Heart left ventricle (tissue), 16 donors: ENCODE results near the gene CEACAM21. TPM values are rescaled to one million over a fixed set of nuclear protein-coding genes. Genes with fewer than 3 reads are reported as not detected.

Experiments
- ATAC-seq, 4 donors: fragments of 200-7000 bp; cut with Tn5 transposase; one replicate each; pipeline ENCODE4 v1.9.1; 2020 to 2022; ENCODE audit warnings: moderate library complexity in 4 of 4, mild to moderate bottlenecking in 3 of 4, moderate number of reproducible peaks in 1 of 4
- DNase-seq, 5 donors: peaks; one replicate each; pipeline ENCODE4 v3.0.0-alpha.2; 2020
- H3K27ac ChIP-seq, 12 donors: fragments of 200-600 bp; sonication (generic) in 4 of 12; one replicate each; pipeline versions ENCODE4 v1.5.0 to v1.8.0; 2016 to 2022; ENCODE audit warnings: mild to moderate bottlenecking in 2 of 12
- H3K27me3 ChIP-seq, 9 donors: fragments of 200-600 bp; sonication (generic) in 2 of 9; one replicate each; pipeline versions ENCODE4 v1.5.1 to v1.8.0; 2016 to 2022; ENCODE audit warnings: mild to moderate bottlenecking in 3 of 9
- H3K36me3 ChIP-seq, 9 donors: fragments of 200-600 bp; sonication (generic) in 2 of 9; one replicate each; pipeline versions ENCODE4 v1.5.0 to v1.8.0; 2018 to 2022; ENCODE audit warnings: mild to moderate bottlenecking in 2 of 9
- H3K4me1 ChIP-seq, 12 donors: fragments of 200-600 bp; sonication (generic) in 4 of 12; one replicate each; pipeline versions ENCODE4 v1.5.0 to v1.8.0; 2016 to 2022; ENCODE audit warnings: mild to moderate bottlenecking in 3 of 12
- H3K4me3 ChIP-seq, 12 donors: fragments of 200-600 bp; sonication (generic) in 4 of 12; one replicate each; pipeline versions ENCODE4 v1.5.0 to v1.8.0; 2017 to 2022; ENCODE audit warnings: mild to moderate bottlenecking in 9 of 12, moderate library complexity in 4 of 12
- H3K9me3 ChIP-seq, 12 donors: fragments of 200-600 bp; sonication (generic) in 4 of 12; one replicate each; pipeline versions ENCODE4 v1.5.0 to v1.8.0; 2016 to 2022; ENCODE audit warnings: mild to moderate bottlenecking in 1 of 12
- POLR2A ChIP-seq, 2 donors: fragments of 450-650 bp; IDR thresholded peaks; one replicate each; pipeline ENCODE4 v1.6.1; 2017; ENCODE audit warnings: antibody characterized with exemption in 2 of 2, mild to moderate bottlenecking in 2 of 2, moderate library complexity in 2 of 2
- WGBS, 4 donors: extraction: QIAGEN DNeasy Blood & Tissue Kit in 2 of 4; methylation state at CpG; one replicate each; pipeline versions ENCODE4 v1.1.5 to v1.1.7; 2013 to 2018; 5-methylcytosine and 5-hydroxymethylcytosine counted together
- intact Hi-C, 10 donors: fragments of 100-400 bp; cut with DNase I; formaldehyde crosslinking; loops; one replicate each; pipeline versions ENCODE4 v1.11.1 to v1.14.2; 2022
- polyA plus RNA-seq, 2 donors: library from polyadenylated mRNA; stranded (reverse); fragments of 200-250 nt; gene quantifications; one replicate each; pipeline ENCODE4 v1.2.3, GENCODE V29; 2013
- total RNA-seq, 9 donors: library from RNA; depleted of rRNA in 2 of 9; stranded (reverse); fragments of >200 nt in 2 of 9; fragmentation: NEBNext Ultra II Directional in 3 of 9; extraction: Animal tissue kit (Norgen Biotek cat#: 25700) in 3 of 9; gene quantifications; one replicate each; pipeline versions ENCODE4 v1.1.0 to v1.2.4, GENCODE V29; 2016 to 2023
- TF ChIP-seq, protein P1 (sequence below), 12 donors: fragments of 200-600 bp; sonication (generic) in 4 of 12; IDR thresholded peaks; one replicate each; pipeline versions ENCODE4 v1.5.0 to v1.8.0; 2018 to 2022; ENCODE audit warnings: antibody characterized with exemption in 12 of 12, mild to moderate bottlenecking in 5 of 12
- donor health status: ischemic (EF 13 %, LVEDD 7.1; RV severe dilation, severe dysfunction).
- donor health status: healthy with polysubstance abuse.
- donor health status: DM: no; HTN: yes; CAD: no.
- donor health status: DM: no; HTN: no; CAD: no.
- donor health status: ischemic (EF 25% LVEDD 6.9; RV normal size, moderate dysfunction).
- donor health status: ischemic (EF 25% LVEDD 5.7; RV mildly dilated, moderate dysfunction).
- donor health status: healthy.
- donor health status: DM: yes; HTN: yes; CAD: no.
- donor health status: ischemic (EF 35%, LVEDD 5.7; RV mildly dilated, moderate dysfunction).
- donor health status: nonischemic (EF 11% LVEDD 7.7; RV severe dilation, severe dysfunction).
- donor health status: DM: yes; HTN: yes; CAD: no.
- donor health status: PGD.
- donor health status: ischemic (EF 29% LVEDD 5.4; RV normal size, mild dysfunction).
- donor health status: nonischemic (EF 23%, LVEDD 6.1; RV moderate dilation, normal function).

Gene CEACAM21
- total and polyA plus RNA-seq, 11 donors = 0.27 to 5.7 (median 0.56) TPM; not detected in 2

DNA sequence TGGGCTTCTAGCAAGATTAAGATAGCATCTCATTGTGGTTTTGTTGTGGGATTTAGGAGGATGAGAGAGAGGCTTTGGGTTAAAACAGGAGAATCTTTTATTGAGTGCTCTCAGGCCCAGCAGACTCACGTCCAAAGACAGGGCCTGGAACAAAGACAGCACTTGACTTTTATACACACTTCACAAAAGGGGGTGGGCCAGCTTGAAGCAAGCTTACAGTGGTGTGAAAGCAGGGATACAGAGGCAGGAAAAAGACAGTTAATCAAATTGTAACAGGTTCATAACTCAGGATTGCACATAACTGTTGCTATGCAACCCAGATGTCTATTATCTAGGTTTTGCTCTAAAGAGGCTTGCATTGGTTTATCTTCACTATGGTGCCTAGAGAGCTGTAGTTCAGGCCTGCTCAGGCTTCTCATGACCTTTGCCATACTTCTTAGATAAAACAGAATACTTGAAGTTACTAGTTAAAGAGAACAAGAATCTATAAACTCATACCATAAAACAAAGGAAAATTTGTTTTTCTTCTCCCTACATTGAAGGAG lies 42.2 kb upstream of the CEACAM21 start:
- H3K27me3 ChIP-seq = no peaks in the 10 kb centered on the region
- peak overlapping the region in 1 of 12 donors; percentile 69 for H3K27ac ChIP-seq
- peaks cover 0 to 63% (median 11%) of the 10 kb centered on the region in 12 donors for H3K4me1 ChIP-seq
- H3K9me3 ChIP-seq = peaks cover 0 to 27% (median 6%) of the 10 kb centered on the region in 12 donors
- DNase-seq (no peak), ATAC-seq (no peak)
- intact Hi-C loops = no loop called here
- TF ChIP-seq, protein P1, sequence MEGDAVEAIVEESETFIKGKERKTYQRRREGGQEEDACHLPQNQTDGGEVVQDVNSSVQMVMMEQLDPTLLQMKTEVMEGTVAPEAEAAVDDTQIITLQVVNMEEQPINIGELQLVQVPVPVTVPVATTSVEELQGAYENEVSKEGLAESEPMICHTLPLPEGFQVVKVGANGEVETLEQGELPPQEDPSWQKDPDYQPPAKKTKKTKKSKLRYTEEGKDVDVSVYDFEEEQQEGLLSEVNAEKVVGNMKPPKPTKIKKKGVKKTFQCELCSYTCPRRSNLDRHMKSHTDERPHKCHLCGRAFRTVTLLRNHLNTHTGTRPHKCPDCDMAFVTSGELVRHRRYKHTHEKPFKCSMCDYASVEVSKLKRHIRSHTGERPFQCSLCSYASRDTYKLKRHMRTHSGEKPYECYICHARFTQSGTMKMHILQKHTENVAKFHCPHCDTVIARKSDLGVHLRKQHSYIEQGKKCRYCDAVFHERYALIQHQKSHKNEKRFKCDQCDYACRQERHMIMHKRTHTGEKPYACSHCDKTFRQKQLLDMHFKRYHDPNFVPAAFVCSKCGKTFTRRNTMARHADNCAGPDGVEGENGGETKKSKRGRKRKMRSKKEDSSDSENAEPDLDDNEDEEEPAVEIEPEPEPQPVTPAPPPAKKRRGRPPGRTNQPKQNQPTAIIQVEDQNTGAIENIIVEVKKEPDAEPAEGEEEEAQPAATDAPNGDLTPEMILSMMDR (IDR thresholded peaks at IDR 0.05) = no peak
- no peak for TF ChIP-seq POLR2A (IDR thresholded peaks at IDR 0.05)
- 23 to 50% (median 23%) methylated on average over 1 of the region's 1 CpG for WGBS, 4 donors
- H3K36me3 ChIP-seq = no peaks in the 10 kb centered on the region
- no peak overlapping the region for H3K4me3 ChIP-seq

DNA sequence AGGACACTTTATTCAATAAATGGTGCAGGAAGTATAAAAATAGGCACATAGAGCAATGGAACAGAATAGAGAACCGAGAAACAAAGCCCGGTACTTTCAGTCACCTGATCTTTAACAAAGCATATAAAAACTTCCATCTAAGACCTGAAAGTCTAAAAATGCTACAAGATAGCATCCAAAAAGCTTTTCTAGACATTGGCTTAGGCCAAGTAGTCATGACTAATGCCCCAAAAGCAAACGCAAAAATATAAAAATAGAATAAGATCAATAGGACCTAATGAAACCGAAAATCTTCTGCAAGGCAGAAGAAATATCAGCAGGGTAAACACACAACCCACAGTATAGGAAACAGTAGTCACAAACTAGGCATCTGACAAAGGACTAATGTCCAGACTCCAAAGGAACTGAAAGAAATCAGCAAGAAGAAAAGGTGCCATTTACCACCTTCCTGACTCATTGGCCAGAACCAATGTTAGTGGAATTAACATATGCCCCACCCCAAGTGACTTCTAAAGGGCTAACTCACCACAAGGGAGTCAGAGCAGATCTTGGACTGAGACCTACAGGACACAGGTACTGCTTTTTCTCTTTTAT lies 40.8 kb upstream of the CEACAM21 start:
- H3K27me3 ChIP-seq = peaks cover 0 to 3% (median 0%) of the 10 kb centered on the region in 9 donors
- peaks cover 0 to 13% (median 4%) of the 10 kb centered on the region in 12 donors for H3K9me3 ChIP-seq
- no peak for TF ChIP-seq POLR2A (IDR thresholded peaks at IDR 0.05)
- TF ChIP-seq, protein P1 (IDR thresholded peaks at IDR 0.05) = no peak
- no peaks in the 10 kb centered on the region for H3K36me3 ChIP-seq
- no peak for DNase-seq
- intact Hi-C loops = loop anchor here in 2 of 10 donors (5.0 kb wide), 1 partner anchor 83 kb away; no protein-coding TSS in a partner anchor
- WGBS, 4 donors = 47 to 59% (median 50%) methylated on average over 4 of the region's 4 CpGs
- peak overlapping the region in 6 of 12 donors; percentile 22 to 69 (median 42) for H3K27ac ChIP-seq
- no peak overlapping the region for H3K4me3 ChIP-seq
- no peak for ATAC-seq
- peaks cover 0 to 56% (median 11%) of the 10 kb centered on the region in 12 donors for H3K4me1 ChIP-seq

DNA sequence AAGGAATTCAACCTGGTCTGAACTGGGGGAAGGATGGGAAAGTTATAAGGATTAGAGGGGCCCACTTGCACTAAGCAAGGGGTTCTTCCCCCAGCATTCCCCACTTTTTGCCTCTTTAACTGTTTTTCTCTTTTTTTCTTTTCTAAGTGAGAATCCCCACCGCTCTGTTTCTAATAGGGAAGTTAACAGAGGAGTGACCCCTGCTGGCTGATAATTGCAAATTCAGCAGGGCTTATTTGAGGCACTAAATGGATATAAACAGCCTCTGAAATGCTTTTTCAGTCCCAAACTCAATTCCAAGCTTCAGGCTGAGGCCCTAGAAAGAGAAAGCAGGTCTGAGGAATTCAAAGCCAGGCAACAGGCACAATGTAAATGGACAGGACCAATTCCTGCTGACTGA lies 38.2 kb upstream of the CEACAM21 start:
- Histone ChIP-seq H3K27ac (no peak overlapping the region), H3K4me1 (peaks cover 0 to 31% (median 4%) of the 10 kb centered on the region in 12 donors), H3K9me3 (peaks cover 0 to 5% (median 0%) of the 10 kb centered on the region in 12 donors), H3K27me3 (peaks cover 0 to 11% (median 0%) of the 10 kb centered on the region in 9 donors), H3K4me3 (no peak overlapping the region), H3K36me3 (no peaks in the 10 kb centered on the region)
- intact Hi-C loops = loop anchor here in 8 of 10 donors (1.0 to 5.0 kb wide), 3 partner anchors 85 to 89 kb away; no protein-coding TSS in a partner anchor
- TF ChIP-seq, protein P1 (IDR thresholded peaks at IDR 0.05) = peak; percentile 41 to 60 (median 50)
- no peak for TF ChIP-seq POLR2A (IDR thresholded peaks at IDR 0.05)
- 32 to 61% (median 46%) methylated on average over 1 of the region's 1 CpG for WGBS, 4 donors
- DNase-seq = no peak
- peak in 1 of 4 donors; percentile 39 for ATAC-seq

DNA sequence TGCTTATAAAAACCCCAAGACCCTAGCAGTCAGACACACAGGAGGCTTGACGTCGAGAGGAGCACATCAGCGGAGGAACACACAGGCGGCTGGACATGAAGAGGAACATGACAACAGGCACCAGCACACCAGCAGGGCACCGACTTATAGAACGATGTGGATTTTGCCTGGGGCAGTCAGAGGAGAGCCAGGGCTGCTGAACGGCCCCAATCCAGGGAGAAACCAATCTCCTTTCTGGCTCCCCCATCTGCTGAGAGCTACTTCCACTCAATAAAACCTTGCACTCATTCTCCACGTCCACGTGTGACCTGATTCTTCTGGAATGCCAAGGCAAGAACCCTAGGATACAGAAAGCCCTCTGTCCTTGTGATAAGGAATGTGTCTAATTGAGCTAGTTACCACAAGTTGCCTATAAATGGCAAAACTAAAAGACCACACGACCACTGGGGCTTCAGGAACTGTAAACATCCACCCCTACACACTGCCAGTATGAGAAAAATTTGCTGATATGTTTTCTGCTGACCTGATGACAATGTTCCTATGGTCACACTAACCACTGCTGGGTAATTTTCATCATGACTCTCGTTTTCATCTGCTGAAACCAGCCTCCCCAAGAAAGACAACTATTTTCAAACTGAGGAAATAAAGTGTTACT lies 35.8 kb upstream of the CEACAM21 start:
- no peak for TF ChIP-seq POLR2A (IDR thresholded peaks at IDR 0.05)
- TF ChIP-seq, protein P1 (IDR thresholded peaks at IDR 0.05) = no peak
- no peaks in the 10 kb centered on the region for H3K36me3 ChIP-seq

More for the DNA sequence above, 35.8 kb upstream of the CEACAM21 start:
- Histone ChIP-seq H3K4me1 (peaks cover 0 to 18% (median 0%) of the 10 kb centered on the region in 12 donors), H3K27ac (no peak overlapping the region), H3K4me3 (no peak overlapping the region), H3K9me3 (peaks cover 0 to 5% (median 0%) of the 10 kb centered on the region in 12 donors), H3K27me3 (peaks cover 0 to 11% (median 0%) of the 10 kb centered on the region in 9 donors)
- DNase-seq = no peak
- intact Hi-C loops = loop anchor here in 2 of 10 donors (10.0 kb wide), 2 partner anchors 95 to 215 kb away; partner anchors contain the start of gene ERICH4 (in 1 of the 2)
- ATAC-seq = no peak
- WGBS, 4 donors = 53 to 59% (median 54%) methylated on average over 11 of the region's 11 CpGs
